Stomach (tissue), 9 donors: ENCODE measurements around the gene SLC3A2. TPM values are rescaled to one million over a fixed set of nuclear protein-coding genes. Genes with fewer than 3 reads are reported as not detected.
"Not testable (repeated sequence)": the region's sequence is repeated elsewhere in the genome, so short reads cannot be mapped to it uniquely, and the experiment has no call there.

Experiments
- DNase-seq, 2 donors: peaks; one replicate each; pipeline versions ENCODE4 v3.0.0 to v3.0.0-alpha.2; 2013 to 2019
- H3K27ac ChIP-seq, 5 donors: fragments of 200-600 bp in 4 of 5; sonication (generic) in 4 of 5; one replicate each; pipeline ENCODE4 v1.5.1; 2013 to 2019; ENCODE audit warnings: mild to moderate bottlenecking in 1 of 5, moderate library complexity in 1 of 5
- H3K27me3 ChIP-seq, 3 donors: fragments of 200-600 bp; sonication (generic); one replicate each; pipeline ENCODE4 v1.5.1; 2017 to 2019; ENCODE audit warnings: mixed run types in 1 of 3
- H3K36me3 ChIP-seq, 4 donors: fragments of 200-600 bp; sonication (generic); 1 replicate in 3 of 4; 2 replicates in 1 of 4; pipeline ENCODE4 v1.5.1; 2016 to 2019
- H3K4me1 ChIP-seq, 4 donors: fragments of 200-600 bp; sonication (generic); one replicate each; pipeline ENCODE4 v1.5.1; 2016 to 2019
- H3K4me3 ChIP-seq, 4 donors: fragments of 200-600 bp; sonication (generic) in 3 of 4; one replicate each; pipeline ENCODE4 v1.5.1; 2016 to 2019; ENCODE audit warnings: mild to moderate bottlenecking in 1 of 4
- H3K9me3 ChIP-seq, 4 donors: fragments of 200-600 bp; sonication (generic); one replicate each; pipeline ENCODE4 v1.5.1; 2016 to 2019
- CTCF ChIP-seq, 7 experiments: fragments of 450-650 bp in 4 of 7; fragments of 200-600 bp in 3 of 7; sonication (generic) in 3 of 7; IDR thresholded peaks; one replicate each; pipeline ENCODE4 v1.5.1; 2016 to 2019; ENCODE audit warnings: antibody characterized with exemption in 7 of 7, control low read depth in 2 of 7, mild to moderate bottlenecking in 1 of 7
- EP300 ChIP-seq: sonication (generic); formaldehyde crosslinking; IDR thresholded peaks from one replicate; pipeline ENCODE4 v1.6.1; 2017; ENCODE audit warnings: antibody characterized with exemption
- POLR2A ChIP-seq, 4 donors: fragments of 450-650 bp; IDR thresholded peaks; one replicate each; pipeline ENCODE4 v1.6.1; 2016; ENCODE audit warnings: antibody characterized with exemption in 4 of 4, control low read depth in 2 of 4, mild to moderate bottlenecking in 1 of 4, moderate library complexity in 1 of 4
- POLR2AphosphoS5 ChIP-seq, 3 donors: sonication (generic); formaldehyde crosslinking; IDR thresholded peaks; one replicate each; pipeline ENCODE4 v1.6.1; 2016; ENCODE audit warnings: antibody characterized with exemption in 3 of 3
- WGBS, 5 donors: extraction: QIAGEN DNeasy Blood & Tissue Kit in 3 of 5; methylation state at CpG; one replicate each; pipeline versions ENCODE4 v1.1.5 to v1.1.7; 2013 to 2018; 5-methylcytosine and 5-hydroxymethylcytosine counted together
- intact Hi-C: fragments of 100-400 bp; cut with DNase I; formaldehyde crosslinking; loops from one replicate; pipeline ENCODE4 v1.15.1; 2023; ENCODE audit warnings: low total_unique reads
- polyA plus RNA-seq, 3 donors: library from polyadenylated mRNA; stranded (reverse); fragments of 200-250 nt; gene quantifications; one replicate each; pipeline ENCODE4 v1.2.3, GENCODE V29; 2013
- total RNA-seq, 5 donors: library from RNA; depleted of rRNA; stranded (reverse); fragments of >200 nt; gene quantifications; one replicate each; pipeline versions ENCODE4 v1.1.0 to v1.2.3, GENCODE V29; 2014 to 2016
- donor health status: healthy with polysubstance abuse.
- donor health status: Bipolar disorder and iron deficiency.
- donor health status: healthy.

Gene SLC3A2
- total and polyA plus RNA-seq, 8 donors = 36.0 to 255 (median 127) TPM

- Histone ChIP-seq H3K4me1 (peaks cover 18 to 40% (median 32%) of the 10 kb centered on the region in 4 donors), H3K4me3 (peak overlapping the region; percentile 78 to 100 (median 94)), H3K27ac (peak overlapping the region; percentile 96 to 99 (median 99)), H3K27me3 (no peaks in the 10 kb centered on the region), H3K36me3 (peaks cover 0 to 9% (median 5%) of the 10 kb centered on the region in 4 donors), H3K9me3 (no peaks in the 10 kb centered on the region)
- WGBS, 5 donors = 0 to 1% (median 0%) methylated on average over 33 of the region's 33 CpGs
- intact Hi-C loops = no loop called here
- TF ChIP-seq POLR2AphosphoS5 (IDR thresholded peaks at IDR 0.05) (peak; percentile 98 to 100 (median 100)), POLR2A (IDR thresholded peaks at IDR 0.05) (peak in 2 of 4 donors; percentile 99 to 100), EP300 (peak; percentile 22), CTCF (IDR thresholded peaks at IDR 0.05) (peak in 1 of 7 experiments; percentile 12)
- peak; percentile 83 to 98 for DNase-seq
Observed at GRCh38 chr11:62841361-62842170, 39.1 kb upstream of the SLC3A2 start.

- Histone ChIP-seq H3K9me3 (no peaks in the 10 kb centered on the region), H3K4me1 (peaks cover 18 to 38% (median 30%) of the 10 kb centered on the region in 4 donors), H3K27ac (peak overlapping the region; percentile 91 to 99 (median 96)), H3K4me3 (peak overlapping the region; percentile 46 to 99 (median 50)), H3K36me3 (peaks cover 0 to 2% (median 0%) of the 10 kb centered on the region in 4 donors), H3K27me3 (no peaks in the 10 kb centered on the region)
- TF ChIP-seq EP300 (no peak), POLR2AphosphoS5 (IDR thresholded peaks at IDR 0.05) (no peak), POLR2A (IDR thresholded peaks at IDR 0.05) (no peak), CTCF (IDR thresholded peaks at IDR 0.05) (no peak)
- intact Hi-C loops = no loop called here
- WGBS, 5 donors = 6 to 10% (median 9%) methylated on average over 27 to 30 of the region's 30 CpGs
- peak; percentile 27 to 69 for DNase-seq
Observed at GRCh38 chr11:62842171-62842741, 38.4 kb upstream of the SLC3A2 start.

GRCh38 chr11:62842891-62843290 lies 37.8 kb upstream of the SLC3A2 start:
- Histone ChIP-seq H3K4me3 (peak overlapping the region in 1 of 4 donors; percentile 48), H3K27ac (peak overlapping the region in 4 of 5 donors; percentile 96 to 99 (median 98)), H3K4me1 (peaks cover 18 to 33% (median 25%) of the 10 kb centered on the region in 4 donors)
- WGBS, 5 donors = 70 to 80% (median 79%) methylated on average over 9 of the region's 9 CpGs
- intact Hi-C loops, H3K36me3 ChIP-seq, H3K9me3 ChIP-seq, DNase-seq, H3K27me3 ChIP-seq: not testable (repeated sequence)

GRCh38 chr11:62843466-62843865 lies 37.2 kb upstream of the SLC3A2 start:
- Histone ChIP-seq H3K4me1 (peaks cover 12 to 27% (median 20%) of the 10 kb centered on the region in 4 donors), H3K36me3 (no peaks in the 10 kb centered on the region), H3K4me3 (no peak overlapping the region), H3K27ac (no peak overlapping the region), H3K27me3 (no peaks in the 10 kb centered on the region), H3K9me3 (no peaks in the 10 kb centered on the region)
- 95 to 98% (median 97%) methylated on average over 3 of the region's 3 CpGs for WGBS, 5 donors
- intact Hi-C loops = no loop called here
- TF ChIP-seq POLR2AphosphoS5 (IDR thresholded peaks at IDR 0.05) (no peak), POLR2A (IDR thresholded peaks at IDR 0.05) (no peak), CTCF (IDR thresholded peaks at IDR 0.05) (no peak), EP300 (no peak)
- DNase-seq = no peak
